ENCODE results near the gene GDPD2.
A peak's percentile ranks its signal among the peaks of the same experiment; 100 is the strongest.
"Not testable (repeated sequence)": the region's sequence is repeated elsewhere in the genome, so short reads cannot be mapped to it uniquely, and the experiment has no call there.

Gene GDPD2, protein sequence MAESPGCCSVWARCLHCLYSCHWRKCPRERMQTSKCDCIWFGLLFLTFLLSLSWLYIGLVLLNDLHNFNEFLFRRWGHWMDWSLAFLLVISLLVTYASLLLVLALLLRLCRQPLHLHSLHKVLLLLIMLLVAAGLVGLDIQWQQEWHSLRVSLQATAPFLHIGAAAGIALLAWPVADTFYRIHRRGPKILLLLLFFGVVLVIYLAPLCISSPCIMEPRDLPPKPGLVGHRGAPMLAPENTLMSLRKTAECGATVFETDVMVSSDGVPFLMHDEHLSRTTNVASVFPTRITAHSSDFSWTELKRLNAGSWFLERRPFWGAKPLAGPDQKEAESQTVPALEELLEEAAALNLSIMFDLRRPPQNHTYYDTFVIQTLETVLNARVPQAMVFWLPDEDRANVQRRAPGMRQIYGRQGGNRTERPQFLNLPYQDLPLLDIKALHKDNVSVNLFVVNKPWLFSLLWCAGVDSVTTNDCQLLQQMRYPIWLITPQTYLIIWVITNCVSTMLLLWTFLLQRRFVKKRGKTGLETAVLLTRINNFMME

DNA sequence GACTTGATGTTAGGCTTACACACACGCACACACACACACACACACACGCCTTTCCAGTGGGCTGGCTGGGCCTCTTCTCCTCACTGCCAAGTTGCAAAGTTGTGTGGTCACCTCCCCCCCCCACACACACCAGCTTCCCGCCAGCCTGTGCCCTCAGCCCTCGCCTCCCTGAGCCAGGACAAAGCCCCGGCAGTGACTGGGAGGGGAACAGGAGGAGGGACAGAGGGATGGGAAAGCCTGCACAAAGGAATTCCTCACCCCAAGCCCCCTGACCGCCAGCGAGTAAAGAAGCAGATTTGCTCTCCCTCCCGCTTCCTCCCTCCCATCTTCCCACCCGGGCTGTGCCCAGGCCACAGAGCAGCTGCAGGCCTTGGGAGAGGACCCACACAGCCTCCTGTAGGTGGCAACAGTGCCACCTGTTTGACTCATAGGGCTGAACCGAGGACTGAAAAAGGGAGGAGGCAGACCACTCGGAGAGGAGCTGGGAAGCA, at the start of gene GDPD2:
Gene GDPD2, plus strand, starts transcription at position 464 of the 491 bp plus-strand sequence. CDS start 1,671 bp downstream, outside the sequence.
- peak; percentile 64 for DNase-seq

DNA sequence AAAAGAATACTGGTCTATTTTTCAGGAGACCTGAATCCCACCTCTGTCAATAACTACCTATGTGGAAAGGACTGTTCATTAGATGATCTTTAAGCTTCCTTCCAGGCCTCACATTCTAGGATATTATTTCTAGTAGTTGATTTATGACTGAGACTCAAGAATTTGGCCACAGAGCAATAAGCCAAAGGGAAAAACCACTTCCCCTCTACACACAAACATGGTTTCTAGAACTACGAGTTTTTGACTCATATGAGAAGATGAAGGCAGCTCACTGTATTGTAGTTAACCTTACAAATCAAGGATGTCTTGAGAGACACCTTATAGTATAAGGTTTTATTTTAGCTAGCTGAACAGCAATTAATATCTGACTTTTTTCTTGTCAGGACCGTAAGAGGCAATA, 36.9 kb upstream of the GDPD2 start:
- no peak for DNase-seq

DNA sequence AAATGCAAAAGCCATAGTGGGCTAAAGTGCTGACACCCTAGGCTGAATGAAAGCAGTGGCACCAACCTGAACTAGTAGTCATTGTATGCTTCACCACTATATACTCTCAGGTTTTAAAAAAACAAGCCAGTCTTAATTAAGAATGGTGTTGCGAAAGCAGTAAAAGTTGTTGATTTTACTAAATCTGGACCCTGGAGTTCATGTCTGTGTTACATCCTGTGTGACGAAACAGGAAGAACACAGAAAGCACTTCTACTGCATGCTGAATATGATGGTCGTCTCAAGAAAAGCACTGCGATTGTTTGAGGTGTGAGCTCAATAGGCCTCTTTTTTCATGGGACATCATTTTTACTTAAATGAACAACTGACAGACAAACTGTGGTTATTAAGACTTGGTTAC, 24.2 kb upstream of the GDPD2 start:
- no peak for DNase-seq

DNA sequence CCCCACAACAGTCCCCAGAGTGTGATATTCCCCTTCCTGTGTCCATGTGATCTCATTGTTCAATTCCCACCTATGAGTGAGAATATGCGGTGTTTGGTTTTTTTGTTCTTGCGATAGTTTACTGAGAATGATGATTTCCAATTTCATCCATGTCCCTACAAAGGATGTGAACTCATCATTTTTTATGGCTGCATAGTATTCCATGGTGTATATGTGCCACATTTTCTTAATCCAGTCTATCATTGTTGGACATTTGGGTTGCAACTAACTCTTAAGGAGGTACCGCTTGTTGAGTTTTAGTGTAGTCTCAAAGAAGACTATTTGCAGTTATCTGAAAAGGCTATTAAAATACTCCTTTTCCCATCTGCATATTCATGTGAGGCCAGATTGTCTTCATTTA, 22.9 kb upstream of the GDPD2 start:
- DNase-seq: not testable (repeated sequence)

DNA sequence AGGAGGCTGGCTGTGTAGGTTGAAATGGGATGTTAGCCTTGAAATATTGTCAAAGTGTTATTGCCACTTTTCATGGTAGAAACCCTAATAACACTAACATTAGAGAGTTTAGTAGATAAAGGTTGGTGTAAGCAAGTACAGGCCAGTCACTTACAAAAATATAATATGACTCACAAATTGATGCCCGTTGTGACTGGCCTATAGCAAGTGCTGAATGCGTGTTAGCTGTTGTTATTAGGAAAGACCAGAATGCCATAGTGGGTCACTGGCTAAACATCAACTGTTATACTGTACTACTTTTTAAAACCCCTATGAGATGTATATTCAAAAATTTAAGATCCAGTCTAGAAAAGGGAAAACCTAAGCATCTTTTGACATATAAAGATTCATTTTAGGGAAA, 20.4 kb upstream of the GDPD2 start:
- no peak for DNase-seq

DNA sequence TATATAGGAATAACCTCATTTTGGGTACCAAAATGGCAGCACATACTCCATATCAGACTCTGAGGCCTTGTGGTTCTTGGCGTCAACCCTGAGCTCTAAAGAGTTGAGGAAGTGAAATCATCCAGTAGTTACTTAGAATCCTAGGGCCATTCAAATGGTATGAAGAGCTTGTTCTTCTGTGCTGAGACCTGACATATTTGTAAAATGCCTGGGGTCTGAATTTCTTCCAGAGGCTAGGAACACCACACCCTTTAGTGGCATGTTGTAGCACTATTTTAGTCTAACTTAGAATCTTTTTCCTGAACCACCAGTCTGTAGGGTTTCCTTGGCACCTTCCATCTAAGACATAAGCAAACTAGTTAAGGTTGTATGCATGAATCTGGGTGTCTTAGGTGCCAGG, 18.1 kb upstream of the GDPD2 start:
- no peak for DNase-seq

DNA sequence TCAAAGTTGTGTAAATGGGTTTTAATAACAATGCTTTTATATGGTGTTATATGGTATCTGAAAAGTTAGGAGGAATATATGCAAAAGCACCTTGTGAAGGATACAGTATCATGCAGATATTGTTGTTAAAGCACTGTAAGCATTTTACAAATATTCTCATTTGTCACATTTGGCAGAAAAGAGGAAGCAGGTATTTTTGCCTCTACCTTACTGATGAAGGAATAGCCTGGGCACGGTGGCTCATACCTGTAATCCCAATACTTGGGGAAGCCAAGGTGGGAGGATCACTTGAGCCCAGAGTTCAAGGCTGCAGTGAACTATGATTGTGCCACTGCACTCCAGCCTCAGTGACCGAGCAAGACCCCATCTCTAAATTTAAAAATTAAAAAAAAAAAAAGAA, 12.2 kb upstream of the GDPD2 start:
- no peak for DNase-seq

DNA sequence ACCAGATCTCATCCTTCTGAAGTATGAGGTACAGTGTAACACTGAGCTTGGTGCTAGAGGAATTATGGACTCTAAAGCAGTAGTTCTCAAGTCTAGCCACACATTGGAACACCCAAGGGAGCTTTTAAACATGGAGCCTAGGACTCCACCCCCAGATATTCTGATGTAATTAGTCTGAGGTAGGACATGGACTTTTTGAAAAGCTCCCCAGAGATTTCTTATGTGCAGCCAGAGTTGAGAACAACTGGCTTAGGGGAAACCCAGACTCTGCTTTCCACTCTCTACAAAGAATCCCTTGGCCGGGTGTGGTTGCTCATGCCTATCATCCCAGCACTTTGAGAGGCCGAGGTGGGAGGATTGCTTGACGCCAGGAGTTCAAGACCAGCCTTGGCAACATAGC, 11.6 kb upstream of the GDPD2 start:
- no peak for DNase-seq

DNA sequence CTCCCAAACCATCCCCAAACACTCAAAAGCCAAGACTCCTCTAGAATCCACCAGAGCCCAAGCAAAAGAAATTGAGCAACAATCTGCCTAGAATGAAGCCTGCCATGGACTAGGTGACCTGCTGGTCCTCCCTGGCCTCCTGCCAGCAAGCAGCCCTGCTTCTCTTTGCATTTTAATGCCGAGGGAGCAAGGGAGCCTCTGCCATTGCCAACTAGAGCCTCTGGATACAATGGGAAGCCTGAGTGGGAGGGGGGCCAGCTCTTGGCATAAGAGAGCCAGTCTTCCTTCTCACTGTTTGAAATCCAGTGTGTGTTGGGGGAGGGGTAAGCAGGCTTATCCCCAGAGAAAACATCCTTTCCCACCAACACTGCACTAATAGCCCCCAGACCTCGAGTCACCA, 1.5 kb upstream of the GDPD2 start:
- DNase-seq: no peak

DNA sequence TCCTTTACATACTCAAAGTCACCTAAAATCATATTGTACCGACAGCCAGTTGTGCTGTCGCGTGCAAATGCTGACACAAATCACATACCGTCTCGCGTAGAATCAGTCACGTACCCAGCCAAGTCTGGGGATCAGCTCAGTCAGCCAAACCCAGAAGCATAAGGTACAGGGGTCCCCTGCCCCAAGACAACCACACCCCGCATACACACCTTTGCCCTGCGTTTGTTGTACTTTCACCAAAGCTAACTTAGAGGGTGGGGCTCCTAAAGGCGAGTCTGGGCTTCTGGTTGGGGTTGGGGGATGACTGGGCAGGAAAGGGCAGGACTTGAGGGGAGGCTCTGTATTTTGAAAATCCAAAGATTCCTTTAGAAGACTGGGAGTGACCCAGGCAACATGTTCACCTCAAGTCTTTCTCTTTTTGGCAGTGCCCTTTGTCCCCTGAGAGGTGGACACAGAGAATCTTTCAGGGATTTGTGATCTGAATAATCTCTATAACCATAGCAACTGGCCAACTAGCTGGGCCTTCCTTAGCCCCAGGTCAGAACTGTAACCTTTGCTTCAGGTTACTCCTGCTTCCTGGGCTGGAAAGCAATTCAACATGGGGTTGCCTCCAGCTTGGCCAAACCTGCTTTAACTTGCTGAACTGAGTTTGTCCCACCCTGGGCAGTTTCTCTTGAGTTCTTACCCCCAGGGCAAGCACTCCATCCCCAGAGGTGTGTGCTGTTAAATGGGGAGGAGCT, 992 bp downstream of the GDPD2 start:
- DNase-seq: no peak

DNA sequence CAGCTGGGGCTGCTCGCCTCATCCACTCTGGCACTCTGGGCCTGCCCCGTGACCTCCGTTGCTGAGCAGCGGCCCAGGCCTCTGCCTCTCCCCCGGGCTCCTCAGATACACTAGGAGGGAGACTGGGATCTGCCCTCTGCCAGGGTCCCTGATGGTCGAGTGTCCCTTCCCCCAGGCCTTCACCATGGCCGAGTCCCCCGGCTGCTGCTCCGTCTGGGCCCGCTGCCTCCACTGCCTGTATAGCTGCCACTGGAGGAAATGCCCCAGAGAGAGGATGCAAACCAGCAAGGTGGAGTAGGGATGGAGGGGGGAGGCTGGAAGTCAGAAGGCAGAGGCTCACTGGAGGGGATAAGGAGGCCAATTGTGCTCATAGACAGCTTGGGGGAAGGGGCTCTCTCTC, 1.7 kb downstream of the GDPD2 start:
- DNase-seq: no peak

DNA sequence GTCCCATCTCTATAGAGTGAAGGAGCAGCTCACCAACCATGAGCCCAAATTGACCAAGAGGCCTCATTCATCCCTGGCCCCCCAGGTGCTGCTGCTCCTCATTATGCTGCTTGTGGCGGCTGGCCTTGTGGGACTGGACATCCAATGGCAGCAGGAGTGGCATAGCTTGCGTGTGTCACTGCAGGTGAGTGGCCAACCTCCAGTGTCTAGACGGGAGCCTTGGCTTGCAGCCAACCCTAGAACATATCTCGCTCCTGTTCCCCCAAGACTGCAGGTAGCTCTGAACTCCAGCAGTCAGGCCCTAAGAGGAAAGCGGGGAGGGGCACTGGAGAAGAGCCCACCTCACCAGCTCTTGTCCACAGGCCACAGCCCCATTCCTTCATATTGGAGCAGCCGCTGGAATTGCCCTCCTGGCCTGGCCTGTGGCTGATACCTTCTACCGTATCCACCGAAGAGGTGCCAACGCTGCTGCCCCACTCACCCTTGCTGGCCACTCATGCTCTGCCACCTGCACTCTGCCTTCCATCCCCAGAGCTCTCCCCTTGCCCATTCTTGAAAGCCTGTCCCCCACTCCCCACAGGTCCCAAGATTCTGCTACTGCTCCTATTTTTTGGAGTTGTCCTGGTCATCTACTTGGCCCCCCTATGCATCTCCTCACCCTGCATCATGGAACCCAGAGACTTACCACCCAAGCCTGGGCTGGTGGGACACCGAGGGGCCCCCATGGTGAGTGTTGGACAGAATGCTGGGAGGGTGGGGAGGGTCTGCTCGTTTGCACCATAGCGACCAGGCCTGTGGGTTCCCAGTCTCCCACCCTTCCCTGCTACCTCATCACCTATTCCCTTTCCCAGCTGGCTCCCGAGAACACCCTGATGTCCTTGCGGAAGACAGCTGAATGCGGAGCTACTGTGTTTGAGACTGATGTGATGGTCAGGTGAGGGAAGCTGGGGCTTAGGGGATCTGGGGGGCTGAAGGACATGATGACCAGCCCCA, 3.5 kb downstream of the GDPD2 start:
- DNase-seq: no peak

DNA sequence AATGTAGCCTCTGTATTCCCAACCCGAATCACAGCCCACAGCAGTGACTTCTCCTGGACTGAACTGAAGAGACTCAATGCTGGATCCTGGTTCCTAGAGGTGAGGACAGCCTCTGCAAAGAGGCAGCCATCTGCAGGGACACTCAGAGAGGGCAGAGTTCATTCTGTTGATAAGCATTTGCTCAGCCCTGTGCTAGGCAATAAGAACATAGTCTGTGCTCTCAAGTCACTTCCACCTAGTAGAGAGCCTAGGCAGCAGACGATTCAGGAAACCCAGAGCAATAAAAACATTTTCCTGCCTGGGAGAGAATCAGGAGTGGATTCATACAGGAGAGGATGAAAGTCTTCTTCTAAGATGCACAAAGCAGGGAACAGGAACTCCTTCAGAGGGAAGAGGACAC, 4.3 kb downstream of the GDPD2 start:
- no peak for DNase-seq

DNA sequence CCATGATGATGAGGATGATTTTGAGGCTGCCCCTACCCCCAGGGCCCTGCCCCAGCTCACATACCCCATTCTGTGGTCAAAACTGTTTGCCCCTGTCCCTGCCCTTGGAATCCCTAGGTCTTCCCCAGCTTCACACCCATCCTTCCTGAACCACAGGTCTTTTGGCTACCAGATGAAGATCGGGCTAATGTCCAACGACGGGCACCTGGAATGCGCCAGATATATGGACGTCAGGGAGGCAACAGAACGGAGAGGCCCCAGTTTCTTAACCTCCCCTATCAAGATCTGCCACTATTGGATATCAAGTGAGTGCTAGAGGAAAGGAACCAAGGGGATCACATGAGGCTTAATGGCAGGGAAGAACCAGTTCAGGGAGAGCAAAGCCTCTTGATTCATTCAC, 6.6 kb downstream of the GDPD2 start:
- DNase-seq: no peak

DNA sequence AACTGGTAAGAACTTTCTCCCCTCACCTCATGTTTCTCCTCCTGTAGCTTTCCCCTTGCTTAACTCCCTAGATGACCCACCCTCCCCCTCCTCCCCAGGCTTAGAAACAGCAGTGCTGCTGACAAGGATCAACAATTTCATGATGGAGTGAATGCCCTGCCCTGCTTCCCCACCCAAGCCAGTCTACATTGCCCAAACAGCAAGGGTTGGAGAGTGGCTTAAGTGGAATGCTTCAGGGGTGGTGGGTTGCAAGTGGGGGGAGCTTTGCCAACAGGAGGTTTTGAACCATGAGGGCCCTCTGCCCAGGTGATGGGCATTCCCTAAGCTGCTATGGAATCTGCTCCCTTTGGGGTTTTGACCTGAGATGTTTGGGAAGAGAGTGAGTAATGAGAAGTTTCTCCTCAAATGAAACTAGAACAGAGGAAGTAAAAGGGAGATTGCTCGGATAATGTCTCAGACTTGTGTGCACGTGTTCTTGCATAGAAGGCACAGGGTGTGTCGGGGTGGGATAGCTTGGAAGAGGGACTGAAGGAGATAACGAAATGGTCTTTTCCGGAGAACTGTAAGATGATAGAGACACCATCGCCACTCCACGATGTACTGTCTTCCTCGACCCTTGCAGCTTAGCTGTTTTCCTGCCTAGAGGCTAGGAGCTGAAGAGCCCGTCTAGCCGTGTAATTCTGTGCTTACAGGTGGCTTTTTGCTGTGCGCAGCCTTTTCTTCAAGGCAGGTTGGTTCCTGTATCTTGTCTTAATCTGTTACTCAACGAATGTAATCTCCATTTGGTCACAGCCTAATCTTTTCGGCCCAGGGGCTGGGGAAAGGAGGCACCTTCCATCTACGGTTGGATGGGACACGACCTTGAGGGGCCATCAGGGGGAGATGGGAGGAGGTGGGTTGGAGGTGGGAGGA, 10.1 kb downstream of the GDPD2 start:
- peak; percentile 65 for DNase-seq

DNA sequence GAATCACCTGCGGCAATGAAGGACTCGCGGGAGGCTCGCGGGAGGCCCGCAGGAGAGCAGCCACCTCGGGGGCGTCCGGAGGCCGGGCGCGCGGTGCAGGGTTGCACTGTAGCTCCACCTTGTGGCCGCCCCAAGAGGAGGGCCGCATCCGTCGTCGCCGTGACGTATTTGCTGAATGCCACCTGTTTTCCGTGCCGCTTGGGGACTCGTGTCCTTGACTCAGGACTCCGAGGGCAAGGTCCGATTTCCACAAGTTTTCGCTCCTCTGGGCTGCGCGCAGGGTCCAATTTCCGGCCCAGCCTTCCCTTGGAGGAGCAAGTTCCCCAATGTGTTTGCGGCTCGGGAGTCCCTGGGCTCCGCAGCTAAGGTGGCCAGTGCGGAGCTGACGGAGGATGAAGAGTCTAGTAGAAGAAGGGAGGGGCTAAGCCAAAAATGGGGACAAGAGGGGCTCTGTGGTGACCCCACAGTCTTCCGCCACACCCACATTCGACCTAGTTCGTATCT, 10.8 kb downstream of the GDPD2 start:
- DNase-seq: peak; percentile 86

DNA sequence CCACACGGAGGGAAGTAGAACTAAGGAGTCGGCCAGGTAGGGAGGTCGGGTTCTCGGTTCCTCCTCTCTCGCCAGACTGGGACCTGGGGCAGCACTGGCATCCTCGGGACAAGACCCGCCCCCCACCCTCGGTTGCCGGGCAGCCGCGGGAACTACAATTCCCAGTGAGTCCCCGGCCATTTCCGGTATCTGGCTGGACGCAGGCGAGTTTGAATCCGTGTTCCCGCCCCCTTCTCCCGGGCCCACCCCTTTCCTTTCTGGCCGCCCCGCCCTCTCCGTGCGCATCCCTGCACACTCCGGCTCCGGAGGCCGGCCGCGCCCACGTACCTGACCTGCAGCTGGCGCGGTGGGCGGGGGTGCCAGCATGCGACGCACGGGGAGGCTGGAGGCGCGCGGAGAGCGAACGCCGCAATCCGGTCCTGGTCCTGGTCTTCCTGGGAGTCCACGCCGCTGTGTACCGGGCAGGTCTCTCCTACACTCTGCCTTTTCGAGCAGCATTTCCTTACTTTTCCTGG, 11.3 kb downstream of the GDPD2 start:
- DNase-seq: peak; percentile 94

DNA sequence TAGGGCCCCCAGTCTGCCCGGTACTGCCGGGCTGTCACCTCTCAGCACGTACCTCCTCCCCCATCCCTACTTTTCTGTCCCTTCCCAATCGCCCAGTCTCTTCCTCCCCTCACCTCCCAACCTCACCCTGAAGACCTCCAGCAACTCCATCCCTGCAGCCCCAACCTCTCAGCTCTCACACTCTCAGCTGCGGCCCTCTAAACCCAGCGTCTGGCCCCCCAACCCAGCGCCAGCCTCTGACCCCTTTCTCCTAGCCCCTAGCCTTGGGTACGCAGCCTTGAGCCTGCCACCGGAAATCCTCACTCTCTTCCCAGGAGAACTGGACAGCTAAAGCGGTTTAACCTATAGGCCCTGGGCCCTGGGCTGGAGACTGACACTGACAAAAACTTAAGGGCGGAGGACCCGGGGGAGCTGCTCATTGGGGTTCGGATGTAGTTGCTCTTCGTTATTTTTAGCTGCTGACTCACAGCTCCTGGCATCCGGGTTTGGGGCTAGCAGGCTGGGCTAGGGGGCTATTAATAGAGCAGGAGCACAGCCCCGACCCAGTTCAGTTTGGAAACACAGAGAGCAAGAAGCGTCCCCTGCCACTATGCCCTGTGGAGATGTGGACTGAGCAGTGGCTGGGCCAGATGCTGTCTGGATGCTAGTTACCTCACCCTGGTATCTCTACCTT, 11.9 kb downstream of the GDPD2 start:
- DNase-seq: peak; percentile 59

DNA sequence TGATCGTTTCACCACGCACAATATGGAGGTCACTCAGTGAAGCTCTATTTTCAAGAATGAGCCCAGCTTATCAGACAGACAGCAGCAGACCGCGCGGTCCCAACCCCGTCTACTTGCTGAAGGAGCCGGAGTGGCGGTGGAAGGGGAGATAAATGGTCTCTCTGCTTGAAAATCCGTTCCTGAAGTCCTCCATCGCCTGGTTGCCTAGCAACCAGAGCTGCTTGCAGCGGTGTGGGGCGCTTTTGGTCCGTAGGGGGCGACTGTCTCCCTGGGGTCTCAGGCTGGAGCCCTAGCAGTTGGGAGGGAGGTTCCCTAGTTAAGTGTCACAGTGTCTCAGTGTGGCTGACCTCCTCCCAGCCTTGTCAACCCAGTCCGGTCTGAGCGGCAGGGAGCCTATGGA, 13.2 kb downstream of the GDPD2 start:
- DNase-seq: no peak

DNA sequence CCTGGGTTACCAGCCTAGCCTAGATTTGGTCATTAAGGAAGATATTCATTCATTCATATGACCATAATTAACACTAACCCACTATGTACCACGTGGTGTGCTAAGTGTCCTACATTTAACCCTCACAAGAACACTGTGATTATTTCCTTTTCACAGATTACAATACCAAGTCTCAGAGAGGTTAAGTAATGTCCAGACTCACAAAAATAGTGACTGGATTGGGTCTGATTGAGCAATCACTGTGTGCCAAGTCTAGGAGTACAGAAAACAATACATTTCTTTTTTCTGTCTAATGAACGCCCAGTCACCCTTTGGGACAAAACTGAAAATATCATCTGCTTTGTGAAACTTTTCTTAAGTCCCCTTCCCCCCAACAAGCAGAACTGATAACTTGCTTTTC, 13.9 kb downstream of the GDPD2 start:
- no peak for DNase-seq
